M059J (cell line): Measurements from ENCODE around the gene BLOC1S3. TPM values are rescaled to one million over a fixed set of nuclear protein-coding genes. Genes with fewer than 3 reads are reported as not detected.
"Not testable (repeated sequence)": the region's sequence is repeated elsewhere in the genome, so short reads cannot be mapped to it uniquely, and the experiment has no call there.

Source experiments
- DNase-seq: peaks from one replicate; pipeline ENCODE4 v3.0.0-alpha.2; 2012; ENCODE audit warnings: low read depth
- total RNA-seq: library from RNA; depleted of rRNA; stranded (reverse); fragments of >200 nt; shearing (Covaris generic); gene quantifications from 2 replicates; pipeline ENCODE4 v1.2.3, GENCODE V29; 2014; rRNA removed

Gene BLOC1S3
- total RNA-seq, 1 experiment from 2014 or later = 7.3 TPM

- DNase-seq = no peak
These were observed 45.3 kb downstream of the BLOC1S3 start for GRCh38 chr19:45223879-45224278.

GRCh38 chr19:45224645-45225044 lies 46.1 kb downstream of the BLOC1S3 start:
- DNase-seq = no peak

- DNase-seq = not testable (repeated sequence)
These were observed 50.5 kb downstream of the BLOC1S3 start for GRCh38 chr19:45229056-45229455.

Other genes with a start within 250 kb of the BLOC1S3 start
- not detected in 2 replicates for gene APOC4, start 236.5 kb upstream of the BLOC1S3 start, total RNA-seq
- gene APOC2, start 232.7 kb upstream of the BLOC1S3 start, total RNA-seq = not detected in 2 replicates
- 47.6 and 70.6 TPM in 2 replicates for gene CLPTM1, start 223.4 kb upstream of the BLOC1S3 start, total RNA-seq
- gene RELB, start 177.3 kb upstream of the BLOC1S3 start, total RNA-seq = 3.3 and 4.9 TPM in 2 replicates
- 18.6 and 64.6 TPM in 2 replicates for gene CLASRP, start 139.7 kb upstream of the BLOC1S3 start, total RNA-seq
- not detected in 2 replicates for gene ZNF296, start 102.3 kb upstream of the BLOC1S3 start, total RNA-seq
- 44.2 and 67.2 TPM in 2 replicates for gene GEMIN7, start 99.5 kb upstream of the BLOC1S3 start, total RNA-seq
- 26.0 and 44.8 TPM in 2 replicates for gene PPP1R37, start 85.6 kb upstream of the BLOC1S3 start, total RNA-seq
- not detected in 2 replicates for gene NKPD1, start 17.8 kb upstream of the BLOC1S3 start, total RNA-seq
- gene TRAPPC6A, start 547 bp upstream of the BLOC1S3 start, total RNA-seq = 6.2 and 8.2 TPM in 2 replicates
- not detected in 2 replicates for gene EXOC3L2, start 66.6 kb downstream of the BLOC1S3 start, total RNA-seq
- 7.1 and 11.0 TPM in 2 replicates for gene MARK4, start 72.5 kb downstream of the BLOC1S3 start, total RNA-seq
- not detected in 2 replicates for gene CKM, start 144.1 kb downstream of the BLOC1S3 start, total RNA-seq
- 0.42 and 2.4 TPM in 2 replicates for gene KLC3, start 162.0 kb downstream of the BLOC1S3 start, total RNA-seq
- 30.6 and 51.7 TPM in 2 replicates for gene ERCC2, start 191.8 kb downstream of the BLOC1S3 start, total RNA-seq
- 2.9 and 7.4 TPM in 2 replicates for gene PPP1R13L, start 226.3 kb downstream of the BLOC1S3 start, total RNA-seq
- 11.1 and 13.4 TPM in 2 replicates for gene POLR1G, start 227.9 kb downstream of the BLOC1S3 start, total RNA-seq
- 78.1 and 87.7 TPM in 2 replicates for gene ERCC1, start 245.1 kb downstream of the BLOC1S3 start, total RNA-seq